ENCODE measurements around the gene CDS2.

- TF ChIP-seq HNF4G (IDR thresholded peaks at IDR 0.05), result no peak
- TF ChIP-seq CTCF (IDR thresholded peaks at IDR 0.05; ENCODE audit: low read depth, low read length, missing input control), result no peak
- no peak for TF ChIP-seq RAD21 (IDR thresholded peaks at IDR 0.05)
- TF ChIP-seq MAX (IDR thresholded peaks at IDR 0.05), result no peak
- TF ChIP-seq YY1 (IDR thresholded peaks at IDR 0.05), result no peak
- TF ChIP-seq EGR1 (IDR thresholded peaks at IDR 0.05; ENCODE audit: low read depth in 2 of 2), result no peak
- TF ChIP-seq GABPA (IDR thresholded peaks at IDR 0.05 in 1 of 2, conservative IDR thresholded peaks at IDR 0.05 in 1 of 2), result no peak
Measured at GRCh38 chr20:5180933-5181332, 54.1 kb downstream of the CDS2 start.
